ENCODE results near the gene FZD4. TPM values are rescaled to one million over a fixed set of nuclear protein-coding genes. Genes with fewer than 3 reads are reported as not detected.

The FZD4 gene
- total RNA-seq, 2 donors from 2014 or later, result 52.1 to 53.9 TPM

GRCh38 chr11:86990031-86990430, 34.8 kb upstream of the FZD4 start:
- H3K27ac ChIP-seq (ENCODE audit: low read depth, low read length), result no peak overlapping the region

GRCh38 chr11:86988351-86988881, 33.2 kb upstream of the FZD4 start:
- no peak overlapping the region for H3K27ac Mint-ChIP-seq
- H3K4me3 Mint-ChIP-seq, result no peak overlapping the region
- Histone ChIP-seq H3K4me3 (ENCODE audit: low read length) (no peak overlapping the region), H3K9me3 (ENCODE audit: control insufficient read depth, low read length) (no peaks in the 10 kb centered on the region), H3K36me3 (ENCODE audit: control insufficient read depth, insufficient read depth, low read length) (no peaks in the 10 kb centered on the region), H3K9ac (ENCODE audit: extremely low read depth, low read length, poor library complexity, severe bottlenecking) (no peak overlapping the region), H3K27ac (ENCODE audit: low read depth, low read length) (no peak overlapping the region), H3K27me3 (ENCODE audit: control insufficient read depth, insufficient read depth, low read length, poor library complexity, severe bottlenecking) (no peaks in the 10 kb centered on the region), H3K4me1 (ENCODE audit: control insufficient read depth, insufficient read depth, low read length) (peaks cover 12% of the 10 kb centered on the region)
- no peak for TF ChIP-seq CTCF (conservative IDR thresholded peaks at IDR 0.05)
- 83% methylated on average over 2 of the region's 4 CpGs; no CpG with 5 or more reads in 1 of the 2 experiments for WGBS, 2 experiments (ENCODE audit: insufficient coverage in 1 of 2, insufficient read length in 1 of 2)
- no peaks in the 10 kb centered on the region for H3K36me3 Mint-ChIP-seq (ENCODE audit: low read depth)
- peaks cover 31% of the 10 kb centered on the region for H3K4me1 Mint-ChIP-seq
- no peak for DNase-seq
- no peaks in the 10 kb centered on the region for H3K27me3 Mint-ChIP-seq (ENCODE audit: insufficient read depth)
- H3K9me3 Mint-ChIP-seq, result no peaks in the 10 kb centered on the region

More at GRCh38 chr11:86990031-86990430, 34.8 kb upstream of the FZD4 start:
- H3K27me3 Mint-ChIP-seq (ENCODE audit: insufficient read depth), result no peaks in the 10 kb centered on the region
- WGBS, 2 experiments (ENCODE audit: insufficient coverage in 1 of 2, insufficient read length in 1 of 2), result 64% methylated on average over 1 of the region's 1 CpG; no CpG with 5 or more reads in 1 of the 2 experiments
- H3K4me3 Mint-ChIP-seq, result no peak overlapping the region
- H3K4me3 ChIP-seq (ENCODE audit: low read length), result no peak overlapping the region
- DNase-seq, result no peak
- H3K36me3 Mint-ChIP-seq (ENCODE audit: low read depth), result no peaks in the 10 kb centered on the region
- H3K4me1 Mint-ChIP-seq, result peaks cover 33% of the 10 kb centered on the region
- TF ChIP-seq CTCF (conservative IDR thresholded peaks at IDR 0.05), result no peak
- no peaks in the 10 kb centered on the region for H3K9me3 Mint-ChIP-seq
- no peak overlapping the region for H3K9ac ChIP-seq (ENCODE audit: extremely low read depth, low read length, poor library complexity, severe bottlenecking)
- no peaks in the 10 kb centered on the region for H3K9me3 ChIP-seq (ENCODE audit: control insufficient read depth, low read length)
- H3K36me3 ChIP-seq (ENCODE audit: control insufficient read depth, insufficient read depth, low read length), result no peaks in the 10 kb centered on the region
- no peaks in the 10 kb centered on the region for H3K27me3 ChIP-seq (ENCODE audit: control insufficient read depth, insufficient read depth, low read length, poor library complexity, severe bottlenecking)
- H3K27ac Mint-ChIP-seq, result peak overlapping the region; percentile 82
- peaks cover 14% of the 10 kb centered on the region for H3K4me1 ChIP-seq (ENCODE audit: control insufficient read depth, insufficient read depth, low read length)

- no peak overlapping the region for H3K9ac ChIP-seq (ENCODE audit: extremely low read depth, low read length, poor library complexity, severe bottlenecking)
- no peak overlapping the region for H3K4me3 ChIP-seq (ENCODE audit: low read length)
- TF ChIP-seq CTCF (conservative IDR thresholded peaks at IDR 0.05), result peak; percentile 52
- no peaks in the 10 kb centered on the region for H3K9me3 ChIP-seq (ENCODE audit: control insufficient read depth, low read length)
- Mint-ChIP-seq H3K9me3 (no peaks in the 10 kb centered on the region), H3K4me1 (peaks cover 27% of the 10 kb centered on the region), H3K27me3 (ENCODE audit: insufficient read depth) (no peaks in the 10 kb centered on the region), H3K4me3 (no peak overlapping the region), H3K27ac (no peak overlapping the region), H3K36me3 (ENCODE audit: low read depth) (no peaks in the 10 kb centered on the region)
- H3K27me3 ChIP-seq (ENCODE audit: control insufficient read depth, insufficient read depth, low read length, poor library complexity, severe bottlenecking), result no peaks in the 10 kb centered on the region
- DNase-seq, result no peak
- H3K27ac ChIP-seq (ENCODE audit: low read depth, low read length), result no peak overlapping the region
- peaks cover 12% of the 10 kb centered on the region for H3K4me1 ChIP-seq (ENCODE audit: control insufficient read depth, insufficient read depth, low read length)
- WGBS, 2 experiments (ENCODE audit: insufficient coverage in 1 of 2, insufficient read length in 1 of 2), result 88% methylated on average over 1 of the region's 1 CpG; no CpG with 5 or more reads in 1 of the 2 experiments
- no peaks in the 10 kb centered on the region for H3K36me3 ChIP-seq (ENCODE audit: control insufficient read depth, insufficient read depth, low read length)
Observed at GRCh38 chr11:86987679-86988078, 32.5 kb upstream of the FZD4 start.
